GM12865 (cell line): ENCODE results near the gene ABL1.

Experiments used
- DNase-seq: peaks from one replicate; pipeline ENCODE4 v3.0.0; 2010; ENCODE audit warnings: low read depth
- H3K4me3 ChIP-seq: 2 replicates; pipeline ENCODE4 v1.5.1; 2011; ENCODE audit warnings: mild to moderate bottlenecking, low read depth, low read length, control low read depth
- TF ChIP-seq, protein P1 (sequence below): IDR thresholded peaks from 2 replicates; pipeline ENCODE4 v1.5.1; 2011; ENCODE audit warnings: low read length, control low read depth, low read depth, inconsistent platforms; ENCODE audit not compliant: insufficient read depth; ENCODE audit errors: missing control alignments

Gene ABL1

DNA sequence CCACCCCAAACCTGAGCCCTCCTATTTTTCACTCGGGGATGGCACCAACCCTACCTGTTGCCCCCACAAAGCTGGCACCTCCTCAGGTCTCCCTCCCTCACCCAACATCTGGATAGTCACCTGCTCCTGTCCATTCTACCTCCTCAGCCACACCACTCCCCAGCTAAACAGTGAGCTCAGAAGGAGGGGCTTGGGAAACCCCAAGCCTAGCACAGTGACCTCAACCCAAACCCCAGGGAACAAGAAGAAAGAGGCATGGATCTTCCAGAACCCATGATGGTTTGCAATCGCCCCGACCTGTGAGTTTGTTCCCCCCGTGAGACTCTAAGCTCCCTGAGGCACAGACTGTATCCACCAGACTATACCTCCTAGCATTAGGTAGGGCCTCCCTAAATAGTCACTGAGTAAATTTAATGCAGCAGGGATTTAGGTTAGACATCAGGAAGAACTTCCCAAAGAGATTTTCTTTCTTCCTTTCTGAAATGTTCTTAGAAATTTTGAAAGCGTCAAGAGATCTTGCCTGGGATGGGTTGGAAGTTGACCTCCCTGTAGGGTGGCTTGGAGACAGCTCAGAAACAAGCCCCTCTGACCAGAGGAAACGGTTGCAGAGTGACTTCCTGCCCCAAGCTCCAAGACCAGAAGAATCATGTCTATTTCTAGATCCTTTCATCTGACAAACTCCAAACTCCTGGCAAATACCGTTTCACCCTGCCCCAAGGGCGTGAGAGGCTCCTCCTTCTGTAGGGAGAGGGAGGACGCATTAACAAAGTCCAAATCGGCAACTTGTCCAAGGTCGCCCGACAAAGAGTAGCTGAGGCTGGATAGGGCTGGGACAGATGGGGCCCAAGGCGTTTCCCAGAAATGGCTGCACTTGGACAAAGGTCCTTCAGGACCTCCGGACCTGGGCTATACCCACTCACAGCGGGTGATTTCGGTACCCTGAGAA is 99.9 kb downstream of the ABL1 start:
- TF ChIP-seq, protein P1, sequence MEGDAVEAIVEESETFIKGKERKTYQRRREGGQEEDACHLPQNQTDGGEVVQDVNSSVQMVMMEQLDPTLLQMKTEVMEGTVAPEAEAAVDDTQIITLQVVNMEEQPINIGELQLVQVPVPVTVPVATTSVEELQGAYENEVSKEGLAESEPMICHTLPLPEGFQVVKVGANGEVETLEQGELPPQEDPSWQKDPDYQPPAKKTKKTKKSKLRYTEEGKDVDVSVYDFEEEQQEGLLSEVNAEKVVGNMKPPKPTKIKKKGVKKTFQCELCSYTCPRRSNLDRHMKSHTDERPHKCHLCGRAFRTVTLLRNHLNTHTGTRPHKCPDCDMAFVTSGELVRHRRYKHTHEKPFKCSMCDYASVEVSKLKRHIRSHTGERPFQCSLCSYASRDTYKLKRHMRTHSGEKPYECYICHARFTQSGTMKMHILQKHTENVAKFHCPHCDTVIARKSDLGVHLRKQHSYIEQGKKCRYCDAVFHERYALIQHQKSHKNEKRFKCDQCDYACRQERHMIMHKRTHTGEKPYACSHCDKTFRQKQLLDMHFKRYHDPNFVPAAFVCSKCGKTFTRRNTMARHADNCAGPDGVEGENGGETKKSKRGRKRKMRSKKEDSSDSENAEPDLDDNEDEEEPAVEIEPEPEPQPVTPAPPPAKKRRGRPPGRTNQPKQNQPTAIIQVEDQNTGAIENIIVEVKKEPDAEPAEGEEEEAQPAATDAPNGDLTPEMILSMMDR: no peak

GRCh38 chr9:130935648-130936271 is 100.7 kb downstream of the ABL1 start:
- TF ChIP-seq, protein P1: no peak
- no peak overlapping the region for H3K4me3 ChIP-seq
- no peak for DNase-seq

More for the DNA sequence above, 99.9 kb downstream of the ABL1 start:
- no peak overlapping the region for H3K4me3 ChIP-seq
- DNase-seq: no peak

DNA sequence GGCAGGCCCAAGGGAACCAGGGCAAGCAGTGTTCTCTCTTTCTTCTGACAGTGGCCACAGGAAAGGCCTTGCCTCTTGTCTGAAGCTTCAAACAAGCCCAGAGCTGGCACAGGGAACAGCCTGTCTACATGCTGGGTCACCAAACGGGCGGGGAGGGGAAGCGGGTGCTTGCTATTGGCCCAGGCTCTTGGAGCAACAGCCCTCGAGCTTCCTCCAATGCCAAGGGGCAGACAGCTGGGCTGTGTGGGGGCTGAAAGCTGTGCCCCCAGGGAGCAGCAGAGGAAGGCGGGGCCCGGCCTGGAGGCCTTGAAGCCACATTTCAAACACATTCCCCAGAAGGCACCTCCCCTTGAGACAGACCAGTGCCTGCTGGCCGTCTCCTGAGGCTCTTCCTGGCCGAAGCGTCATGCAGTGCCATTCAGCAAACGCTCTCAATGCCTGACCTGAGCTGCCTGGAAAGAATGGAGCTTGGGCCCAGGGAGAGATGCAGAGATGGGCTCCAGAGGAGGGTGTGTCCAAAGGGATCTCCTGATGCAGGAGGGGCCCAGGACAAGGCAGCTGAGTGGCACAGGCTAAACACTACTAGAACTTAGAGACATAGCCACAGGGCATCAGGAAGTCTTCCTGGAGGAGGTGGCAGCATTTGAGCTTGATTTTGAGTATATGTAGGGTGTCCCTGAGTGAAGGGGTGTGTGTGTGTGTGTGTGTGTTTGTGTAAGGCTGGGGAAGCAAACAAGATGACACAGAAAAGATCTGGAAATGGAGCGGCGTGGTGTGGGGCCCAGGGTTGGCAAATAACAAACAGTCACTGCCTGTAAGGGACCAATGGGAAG is 101.4 kb downstream of the ABL1 start:
- no peak overlapping the region for H3K4me3 ChIP-seq
- no peak for DNase-seq
- TF ChIP-seq, protein P1: no peak
